Stomach (tissue), 4 donors: ENCODE results near the gene VPS41.

Experiments used
- EP300 ChIP-seq: sonication (generic); formaldehyde crosslinking; IDR thresholded peaks from one replicate; pipeline ENCODE4 v1.6.1; 2017; ENCODE audit warnings: antibody characterized with exemption
- POLR2A ChIP-seq, 4 donors: fragments of 450-650 bp; IDR thresholded peaks; one replicate each; pipeline ENCODE4 v1.6.1; 2016; ENCODE audit warnings: antibody characterized with exemption in 4 of 4, control low read depth in 2 of 4, mild to moderate bottlenecking in 1 of 4, moderate library complexity in 1 of 4
- TF ChIP-seq, protein P1 (sequence below), 7 experiments: fragments of 450-650 bp in 4 of 7; fragments of 200-600 bp in 3 of 7; sonication (generic) in 3 of 7; IDR thresholded peaks; one replicate each; pipeline ENCODE4 v1.5.1; 2016 to 2019; ENCODE audit warnings: antibody characterized with exemption in 7 of 7, control low read depth in 2 of 7, mild to moderate bottlenecking in 1 of 7

DNA sequence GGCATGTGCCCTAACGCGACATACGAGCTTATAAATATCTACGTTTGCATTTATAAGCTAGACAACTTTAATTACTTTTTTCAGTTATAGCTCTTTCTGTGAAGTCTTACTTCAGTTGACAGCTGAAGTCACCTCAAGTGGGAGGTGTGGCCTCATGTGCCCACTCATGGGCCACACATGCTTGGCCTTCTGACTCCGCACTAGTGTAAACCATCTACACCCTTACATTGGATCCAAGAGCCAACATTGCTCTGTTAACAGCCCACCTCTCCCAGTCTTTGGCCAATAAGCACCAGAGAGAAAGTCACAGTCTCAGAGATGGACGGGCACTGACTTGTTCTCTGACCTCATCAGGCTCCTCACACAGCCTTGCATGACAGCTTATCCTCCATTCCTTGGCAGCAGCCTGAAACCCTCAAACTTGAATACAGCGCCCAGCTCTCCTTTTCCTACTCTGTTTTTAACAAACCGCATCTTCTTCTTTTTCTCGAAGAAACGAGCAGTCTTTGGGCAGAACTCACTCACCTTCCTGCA, 206.9 kb downstream of the VPS41 start:
- TF ChIP-seq, protein P1, sequence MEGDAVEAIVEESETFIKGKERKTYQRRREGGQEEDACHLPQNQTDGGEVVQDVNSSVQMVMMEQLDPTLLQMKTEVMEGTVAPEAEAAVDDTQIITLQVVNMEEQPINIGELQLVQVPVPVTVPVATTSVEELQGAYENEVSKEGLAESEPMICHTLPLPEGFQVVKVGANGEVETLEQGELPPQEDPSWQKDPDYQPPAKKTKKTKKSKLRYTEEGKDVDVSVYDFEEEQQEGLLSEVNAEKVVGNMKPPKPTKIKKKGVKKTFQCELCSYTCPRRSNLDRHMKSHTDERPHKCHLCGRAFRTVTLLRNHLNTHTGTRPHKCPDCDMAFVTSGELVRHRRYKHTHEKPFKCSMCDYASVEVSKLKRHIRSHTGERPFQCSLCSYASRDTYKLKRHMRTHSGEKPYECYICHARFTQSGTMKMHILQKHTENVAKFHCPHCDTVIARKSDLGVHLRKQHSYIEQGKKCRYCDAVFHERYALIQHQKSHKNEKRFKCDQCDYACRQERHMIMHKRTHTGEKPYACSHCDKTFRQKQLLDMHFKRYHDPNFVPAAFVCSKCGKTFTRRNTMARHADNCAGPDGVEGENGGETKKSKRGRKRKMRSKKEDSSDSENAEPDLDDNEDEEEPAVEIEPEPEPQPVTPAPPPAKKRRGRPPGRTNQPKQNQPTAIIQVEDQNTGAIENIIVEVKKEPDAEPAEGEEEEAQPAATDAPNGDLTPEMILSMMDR (IDR thresholded peaks at IDR 0.05), result no peak
- TF ChIP-seq POLR2A (IDR thresholded peaks at IDR 0.05) (no peak), EP300 (no peak)
